Measurements from ENCODE around the gene CORO2A.
"Not testable (repeated sequence)": the region's sequence is repeated elsewhere in the genome, so short reads cannot be mapped to it uniquely, and the experiment has no call there.

CORO2A gene

DNA sequence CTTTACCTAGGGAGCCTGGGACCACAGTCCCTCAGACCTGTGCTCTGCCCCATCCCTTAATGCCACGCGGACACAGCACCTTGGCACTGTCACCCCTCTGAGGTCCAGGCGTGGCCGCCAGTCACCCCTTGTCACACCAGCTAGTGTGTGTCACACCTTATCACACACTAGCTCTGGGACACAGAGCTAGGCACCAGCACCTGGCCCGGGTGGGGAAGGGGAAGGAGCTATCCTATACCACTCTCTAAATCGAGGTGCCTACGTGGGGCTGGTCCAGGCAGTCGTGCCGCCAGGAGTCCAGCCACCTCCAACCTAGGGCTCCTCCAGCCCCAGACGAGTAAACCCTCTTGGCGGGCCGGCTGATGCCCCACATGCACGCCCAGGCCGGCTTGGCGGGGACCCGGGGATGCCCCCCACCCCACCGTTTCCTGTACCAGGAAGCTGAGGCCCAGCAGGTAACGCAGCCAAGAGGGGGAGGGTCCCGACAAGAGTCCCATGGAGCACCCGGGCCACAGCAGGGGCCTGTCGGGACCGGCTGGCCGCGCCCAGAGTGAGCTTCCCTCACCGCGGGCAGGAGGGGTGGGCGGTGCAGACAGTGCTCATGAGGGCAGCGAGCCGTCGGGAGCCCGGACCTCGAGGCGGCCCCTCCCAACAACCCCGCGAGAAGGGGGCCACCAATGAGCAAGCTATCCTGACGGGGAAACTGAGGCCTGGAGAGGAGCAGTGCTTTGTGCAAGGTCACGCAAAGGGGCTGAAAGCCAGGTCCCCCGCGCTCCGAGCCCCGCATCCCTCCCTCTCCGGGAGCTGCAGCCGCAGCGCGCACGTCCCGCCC lies 550 bp downstream of the CORO2A start:
- no peak for DNase-seq (ENCODE audit: low read depth, low spot score)

DNA sequence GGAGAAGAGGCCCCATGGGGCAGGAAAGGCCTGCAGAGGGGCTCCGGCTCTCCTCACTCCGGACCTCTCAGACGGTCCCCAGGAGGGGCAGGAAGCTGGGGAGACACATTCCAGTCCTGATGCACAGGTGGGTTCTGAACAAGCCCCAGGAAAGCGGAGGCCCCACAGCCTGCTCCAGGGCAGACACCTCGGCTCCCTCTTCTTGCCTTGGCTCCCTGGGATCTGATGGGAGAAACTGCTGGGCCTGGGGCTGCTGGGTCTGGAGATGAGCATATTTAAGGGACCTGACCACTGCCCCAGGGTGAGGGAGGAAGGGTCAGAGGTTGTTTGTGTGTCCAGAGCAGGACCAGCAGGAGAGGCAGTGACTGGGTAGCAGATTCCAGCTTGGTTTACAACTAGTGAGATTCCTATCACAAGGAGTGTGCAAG lies 1.2 kb downstream of the CORO2A start:
- no peak for DNase-seq (ENCODE audit: low read depth, low spot score)

DNA sequence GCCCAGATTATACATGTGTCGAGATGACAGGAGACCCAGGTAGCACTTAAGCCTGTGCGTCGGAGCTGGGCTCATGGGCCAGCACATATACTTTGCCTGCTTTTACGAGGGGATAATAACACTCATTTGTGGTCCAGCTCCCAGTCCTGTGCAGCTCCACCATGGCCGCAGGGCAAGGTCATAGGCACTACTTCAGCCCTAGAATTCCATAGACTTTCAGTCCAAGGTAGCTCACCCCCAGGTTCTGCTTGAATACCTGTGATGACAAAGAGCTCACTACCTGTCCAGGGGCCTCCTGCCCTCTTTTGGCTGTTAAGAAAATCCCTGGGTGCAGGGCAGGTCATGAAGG lies 1.7 kb downstream of the CORO2A start:
- DNase-seq (ENCODE audit: low read depth, low spot score) = no peak

DNA sequence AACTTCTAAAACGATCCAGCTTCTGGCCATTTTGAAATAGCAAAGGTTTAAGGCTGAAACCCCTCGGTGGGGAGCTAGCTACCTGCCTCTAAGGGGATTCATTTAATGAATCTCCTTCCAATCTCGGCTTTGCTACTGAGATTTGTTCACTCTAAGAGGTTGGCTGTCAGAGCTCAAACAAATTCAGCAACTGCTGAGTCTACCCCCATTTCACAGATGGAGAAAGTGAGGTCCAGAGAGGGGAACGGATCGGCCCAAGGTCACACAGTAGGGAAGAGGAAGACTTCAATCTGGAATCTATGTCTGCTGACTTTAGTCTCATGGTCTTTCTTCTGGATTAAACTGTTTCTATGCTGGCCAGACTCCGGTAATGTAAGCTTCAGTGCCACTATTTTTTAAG lies 3.0 kb downstream of the CORO2A start:
- no peak for DNase-seq (ENCODE audit: low read depth, low spot score)

DNA sequence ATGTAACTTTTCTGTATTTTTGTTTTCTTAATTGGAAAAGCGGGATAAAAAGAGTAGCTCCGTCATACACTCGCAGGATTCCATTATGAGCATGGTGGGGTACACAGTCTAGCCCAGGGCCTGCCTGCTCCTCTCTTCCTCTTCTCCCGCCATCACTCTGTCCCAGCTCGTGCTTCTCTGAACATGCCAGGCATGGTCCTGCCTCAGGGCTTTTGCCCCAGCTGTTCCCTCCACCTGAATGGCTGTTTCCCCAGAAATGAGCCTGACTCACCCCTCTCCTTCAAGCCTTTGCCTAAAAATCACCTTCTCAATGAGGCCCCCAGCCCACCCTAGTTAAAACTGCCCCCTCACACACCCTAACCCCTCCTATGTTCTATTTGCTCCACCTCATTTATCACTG lies 4.5 kb downstream of the CORO2A start:
- DNase-seq (ENCODE audit: low read depth, low spot score) = no peak

DNA sequence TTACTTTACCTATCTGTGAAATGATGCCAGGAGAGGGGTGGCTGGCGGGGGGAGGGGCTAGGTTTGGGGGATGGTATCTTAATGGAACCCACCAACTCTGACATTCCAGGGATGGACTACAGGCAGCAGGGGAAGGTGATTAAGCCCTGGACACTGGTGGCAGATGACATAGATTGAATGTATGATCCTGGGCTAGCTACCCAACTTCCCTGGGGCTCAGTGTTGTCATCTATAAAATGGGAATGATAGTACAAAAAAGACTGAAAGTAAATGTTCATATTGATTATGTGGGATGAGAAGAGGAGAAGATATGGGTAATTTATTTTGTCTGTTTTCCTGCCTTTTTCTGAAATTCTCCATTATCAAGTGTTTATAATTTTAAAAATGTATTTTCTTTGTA lies 6.2 kb downstream of the CORO2A start:
- DNase-seq (ENCODE audit: low read depth, low spot score) = no peak

DNA sequence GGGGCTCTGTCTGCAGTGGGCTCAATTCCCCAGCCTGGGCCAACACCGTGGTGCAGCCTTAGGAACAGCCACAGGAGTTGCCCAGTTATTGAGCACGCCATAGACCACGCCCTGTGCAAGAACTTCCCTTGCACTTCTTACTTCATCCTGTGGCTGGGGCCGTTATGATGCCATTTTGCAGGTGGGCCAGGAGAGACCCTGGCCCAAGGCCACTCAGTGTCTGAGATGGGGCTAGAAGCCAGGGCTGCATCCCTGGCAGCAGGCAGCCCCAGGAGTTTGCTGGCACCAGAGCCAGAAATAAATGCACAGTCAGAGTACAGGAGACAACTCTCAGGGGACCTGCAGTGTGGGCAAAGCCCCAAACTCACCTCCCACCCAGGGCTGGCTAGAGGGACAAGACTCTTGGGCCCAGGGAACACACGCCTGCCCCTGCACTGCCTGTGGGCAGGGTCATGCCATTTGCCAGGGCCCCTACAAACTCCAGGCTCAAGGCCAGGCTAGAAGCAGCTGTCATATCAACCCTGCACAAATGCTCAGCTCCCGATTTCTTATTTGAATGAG lies 6.7 kb downstream of the CORO2A start:
- DNase-seq (ENCODE audit: low read depth, low spot score) = no peak

DNA sequence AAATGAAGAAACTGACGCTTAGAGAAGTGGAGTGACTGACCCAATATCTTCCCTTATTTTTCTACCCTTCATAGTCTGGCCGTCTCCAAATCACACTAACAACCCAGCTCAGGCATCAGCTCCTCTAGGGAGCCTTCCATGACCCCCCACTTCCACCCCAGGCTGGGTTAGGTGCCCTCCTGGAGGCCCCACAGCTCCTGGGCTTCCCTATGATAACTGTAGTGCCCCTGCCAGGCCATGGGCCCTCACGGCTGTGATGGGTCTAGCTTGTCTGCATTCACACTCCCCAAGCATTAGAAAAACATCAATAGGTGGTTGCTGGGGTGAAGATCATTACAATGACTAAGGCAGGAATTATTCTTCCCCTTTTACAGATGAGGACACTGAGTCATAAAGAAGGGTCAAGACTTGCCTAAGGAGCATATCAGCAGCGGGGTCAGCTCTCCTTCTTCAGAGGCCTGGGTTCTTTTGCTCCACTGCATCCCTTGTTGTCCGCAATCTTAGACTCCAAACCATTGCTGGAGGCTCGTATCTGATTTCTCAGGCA lies 7.3 kb downstream of the CORO2A start:
- no peak for DNase-seq (ENCODE audit: low read depth, low spot score)

DNA sequence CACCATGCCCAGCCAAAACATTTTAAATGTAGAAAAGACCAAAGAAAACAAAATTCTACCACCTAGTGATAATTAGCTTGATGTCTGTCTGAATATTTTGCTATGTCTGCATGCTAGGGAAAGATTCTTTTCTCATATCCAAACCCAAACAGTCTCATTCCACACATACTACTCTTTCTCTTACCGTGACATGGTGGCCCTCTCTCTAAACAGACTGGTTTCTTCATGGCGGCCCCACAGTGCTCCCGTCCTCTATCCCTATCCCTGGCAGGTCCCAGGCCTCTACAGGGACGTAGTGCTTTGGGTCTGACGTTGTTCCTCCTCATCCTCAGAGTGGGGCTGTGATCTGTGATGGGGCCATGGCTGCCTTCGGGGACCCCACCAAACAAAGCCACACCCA lies 8.1 kb downstream of the CORO2A start:
- DNase-seq (ENCODE audit: low read depth, low spot score) = no peak

DNA sequence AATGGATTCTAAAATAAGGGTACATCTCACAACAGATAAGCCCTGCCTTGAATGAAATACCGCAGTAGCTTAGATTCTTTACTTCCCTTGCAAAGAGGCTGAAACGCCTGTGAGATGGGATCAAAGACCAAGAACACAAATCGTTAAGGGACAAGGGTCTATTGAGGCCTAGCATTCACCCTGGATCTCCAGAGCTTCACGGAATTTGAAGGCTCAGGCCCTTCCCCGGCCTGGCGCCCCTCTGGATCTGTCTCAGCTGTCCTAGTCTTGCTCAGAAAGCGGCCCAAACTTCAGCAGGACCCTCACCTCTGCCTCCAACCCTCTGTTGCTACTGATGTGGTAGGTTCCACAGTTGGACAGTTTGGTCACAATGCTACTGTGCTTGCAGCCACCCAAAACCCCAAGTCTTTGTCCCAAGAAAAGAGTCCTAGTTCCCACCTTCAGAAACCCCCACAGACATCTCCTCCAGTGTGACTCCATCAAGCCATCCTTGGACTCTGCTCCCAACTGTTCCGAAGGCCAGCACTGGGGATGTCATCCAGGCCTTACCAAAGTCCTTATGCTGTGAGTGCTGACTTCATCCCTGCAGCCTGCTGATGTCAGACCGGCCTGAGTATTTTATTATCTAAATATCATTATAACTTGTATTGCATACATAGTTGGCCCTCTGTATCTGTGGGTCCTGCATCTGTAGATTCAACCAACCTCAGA lies 9.4 kb downstream of the CORO2A start:
- no peak for DNase-seq (ENCODE audit: low read depth, low spot score)

DNA sequence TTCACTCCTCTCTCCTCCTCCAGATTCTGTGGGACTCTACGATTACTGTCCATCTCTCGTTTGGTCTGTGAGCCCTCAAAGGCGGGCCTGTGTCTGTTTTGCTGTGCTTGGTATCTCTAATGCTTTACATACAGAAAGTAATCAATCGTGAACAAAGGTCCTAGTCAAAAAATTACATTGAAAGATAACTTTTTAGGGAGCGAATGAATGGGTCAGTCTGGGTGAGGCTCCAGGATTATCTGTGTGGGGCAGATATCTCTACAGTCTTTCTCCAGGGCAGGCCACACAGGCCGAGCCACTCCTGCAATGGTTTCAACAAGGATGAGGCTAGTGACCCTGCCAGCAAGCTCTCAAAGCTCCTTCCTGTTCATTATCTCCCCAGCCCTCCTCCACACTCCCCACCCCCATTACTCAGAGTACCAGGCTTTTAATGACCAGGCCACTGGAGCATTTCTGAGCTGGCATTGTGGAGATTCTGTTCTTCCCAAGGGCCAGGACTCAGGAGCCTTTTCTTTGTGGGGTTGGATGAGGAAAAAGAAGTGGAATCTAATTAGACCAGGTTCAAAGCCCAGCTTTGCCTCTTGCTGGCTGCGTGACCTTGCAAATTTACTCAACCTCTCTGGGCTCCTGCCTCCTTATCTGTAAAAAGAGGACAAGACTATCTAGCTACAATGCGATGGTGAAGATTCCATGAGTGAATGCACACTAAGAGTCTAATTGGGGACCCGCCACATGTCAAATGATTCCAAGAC lies 10.2 kb downstream of the CORO2A start:
- DNase-seq (ENCODE audit: low read depth, low spot score) = no peak

DNA sequence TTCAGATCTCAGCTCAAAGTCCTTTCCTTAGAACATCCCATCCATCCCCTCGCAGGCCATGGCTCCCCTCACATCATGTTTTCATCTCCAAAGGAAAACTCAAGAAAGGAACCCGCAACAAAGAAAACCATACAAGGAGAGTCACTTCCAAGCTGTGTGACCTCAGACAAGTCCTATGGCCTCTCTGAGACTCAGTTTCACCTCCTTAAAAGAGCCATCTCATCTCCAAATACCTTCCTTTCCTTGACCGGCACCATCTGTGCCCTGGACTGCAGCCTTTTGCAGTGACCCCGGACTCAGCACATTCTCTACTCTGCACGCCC lies 10.7 kb downstream of the CORO2A start:
- DNase-seq (ENCODE audit: low read depth, low spot score) = no peak

DNA sequence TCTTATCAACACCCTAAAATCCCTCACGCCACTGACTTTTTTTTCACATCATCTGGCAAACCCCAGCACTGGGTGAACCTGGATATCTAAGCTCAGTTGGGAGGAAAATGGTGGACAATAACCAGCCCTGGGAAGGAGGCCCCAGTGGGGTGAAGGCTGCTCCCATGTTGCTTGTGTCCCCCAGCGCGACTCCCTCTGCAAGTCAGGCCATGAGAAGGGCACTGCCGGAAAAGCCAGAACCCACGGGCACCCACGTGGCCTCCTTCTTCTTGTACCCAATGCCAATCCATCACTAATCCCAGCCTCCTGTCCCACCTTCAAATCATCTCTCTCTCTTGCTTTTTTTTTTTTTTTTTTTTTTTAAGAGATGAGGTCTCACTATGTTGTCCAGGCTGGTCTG lies 11.4 kb downstream of the CORO2A start:
- no peak for DNase-seq (ENCODE audit: low read depth, low spot score)

DNA sequence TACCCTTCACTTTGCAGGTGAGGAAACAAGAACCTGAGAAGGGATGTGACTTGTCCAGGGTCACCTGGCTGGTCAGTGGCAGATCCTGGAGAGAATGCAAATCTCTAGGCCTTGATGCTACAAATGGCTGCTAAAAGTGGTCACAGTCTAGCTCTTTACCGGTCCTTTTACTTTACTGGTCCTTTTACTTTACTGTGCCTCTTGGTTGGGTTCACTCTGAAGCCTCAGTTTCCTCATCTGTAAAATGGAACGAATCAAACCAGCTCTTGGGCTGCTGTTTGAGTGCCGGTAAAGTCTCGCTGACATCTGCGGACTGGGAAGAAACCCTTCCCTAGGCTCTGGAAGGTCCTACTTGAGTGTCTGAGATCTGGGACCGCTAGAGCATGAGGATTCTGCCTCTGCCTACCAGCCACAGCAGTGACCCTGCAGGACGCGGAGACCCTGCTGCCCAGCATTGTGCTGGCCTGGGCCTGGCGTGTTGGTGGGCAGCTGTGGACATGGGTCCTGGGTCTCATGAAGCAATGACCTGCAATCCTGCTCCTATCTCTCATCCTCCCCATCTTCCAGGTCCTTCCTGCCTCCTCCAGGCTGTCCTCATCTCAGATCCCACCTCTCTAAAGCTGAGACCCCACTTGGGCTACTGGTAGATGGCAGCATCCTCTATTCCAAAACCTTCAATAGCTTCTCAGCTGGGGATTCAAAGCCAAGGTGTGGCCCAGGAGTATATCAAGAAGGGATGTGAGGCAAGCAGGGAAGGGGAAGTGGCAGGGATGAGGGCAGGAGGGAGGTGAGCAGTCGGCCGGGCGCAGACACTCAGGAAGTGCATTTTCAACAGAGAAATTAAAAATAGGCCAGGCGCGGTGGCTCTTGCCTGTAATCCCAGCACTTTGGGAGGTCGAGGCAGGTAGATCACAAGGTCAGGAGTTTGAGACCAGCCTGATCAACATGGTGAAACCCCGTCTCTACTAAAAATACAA lies 13.3 kb downstream of the CORO2A start:
- no peak for DNase-seq (ENCODE audit: low read depth, low spot score)

DNA sequence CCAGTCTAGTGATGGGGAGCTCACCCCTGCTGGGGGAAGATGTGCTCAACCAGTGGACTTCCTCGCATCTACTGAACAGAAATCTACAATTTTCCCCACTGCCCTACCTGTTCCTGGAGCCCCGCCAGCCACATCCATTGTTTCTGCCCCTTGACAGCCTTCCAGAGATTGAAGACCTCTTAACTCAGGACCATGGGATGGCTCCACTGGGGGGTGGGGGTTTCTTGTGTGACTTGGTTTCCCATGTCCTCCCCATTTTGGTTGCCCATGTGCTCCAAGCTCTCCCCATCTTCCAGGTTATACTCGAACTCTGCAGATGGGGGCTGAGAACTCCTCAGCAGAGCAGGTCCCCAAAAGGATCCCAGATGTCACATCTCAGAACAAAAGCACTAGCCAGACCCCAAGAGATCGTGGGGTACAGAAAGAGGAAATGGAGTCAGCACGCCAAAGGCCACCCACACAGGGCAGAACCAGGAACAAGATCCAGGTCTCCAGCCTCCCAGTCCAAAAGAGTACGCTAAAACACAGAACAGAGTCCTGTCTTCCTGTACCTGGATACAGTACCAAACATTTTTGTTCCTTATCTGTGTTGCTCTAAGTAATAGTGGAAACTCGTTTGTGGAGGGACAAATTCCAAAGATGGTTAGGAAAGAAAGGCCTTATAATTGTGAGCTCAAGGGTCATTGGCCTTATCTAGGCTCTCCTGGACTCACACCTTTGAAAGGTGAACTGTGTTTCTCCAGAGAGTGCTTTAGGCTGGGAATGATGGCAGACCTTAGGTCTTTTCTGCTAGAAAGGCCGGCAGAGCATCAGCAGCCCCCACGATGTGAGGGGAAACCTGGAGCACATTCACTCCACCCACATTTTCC lies 15.8 kb downstream of the CORO2A start:
- DNase-seq (ENCODE audit: low read depth, low spot score) = no peak

DNA sequence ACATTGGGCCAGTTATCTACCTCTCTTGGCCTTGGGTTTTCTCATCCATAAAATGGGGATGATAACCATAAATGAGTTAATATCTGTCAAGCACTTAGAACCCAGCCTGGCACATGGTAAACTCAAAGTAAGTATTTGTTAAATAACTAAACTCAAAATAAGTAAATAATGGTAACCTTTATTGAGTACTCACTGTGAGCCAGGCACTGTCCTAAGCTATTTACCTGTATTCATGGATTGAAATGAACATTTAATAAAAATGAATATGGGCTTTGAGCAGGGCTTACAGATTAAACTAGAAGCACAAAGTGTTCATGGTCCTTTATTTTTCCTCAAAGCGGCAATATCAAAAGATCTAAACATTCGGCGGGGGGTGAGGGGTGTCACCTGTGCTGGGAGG lies 16.7 kb downstream of the CORO2A start:
- DNase-seq (ENCODE audit: low read depth, low spot score) = no peak

DNA sequence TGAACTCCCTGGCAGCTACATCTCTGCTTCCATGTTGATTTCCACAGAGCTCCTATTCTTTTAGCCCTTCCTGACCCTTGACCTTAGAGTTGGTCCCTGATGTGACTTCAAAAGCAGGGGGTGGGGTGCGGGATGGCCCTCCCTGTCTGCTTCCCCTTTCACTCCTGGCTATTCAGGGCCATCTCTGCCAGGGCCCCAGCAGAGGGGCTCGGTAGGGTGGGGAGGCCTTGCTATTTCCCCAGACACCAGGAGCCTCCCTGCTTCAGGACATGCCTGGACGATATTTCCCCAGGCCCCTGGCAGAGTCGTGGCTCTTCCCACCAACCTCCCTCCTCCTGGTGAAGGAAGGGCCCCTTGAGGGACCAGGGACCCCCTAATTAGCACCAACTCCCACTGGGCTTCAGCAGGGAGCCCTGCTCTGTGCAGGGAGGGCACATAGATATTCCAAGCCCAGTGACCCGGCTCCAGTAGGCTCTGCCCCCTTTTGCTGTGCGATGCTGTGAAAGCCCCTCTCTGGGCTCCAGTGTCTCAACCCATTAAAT lies 17.3 kb downstream of the CORO2A start:
- no peak for DNase-seq (ENCODE audit: low read depth, low spot score)

DNA sequence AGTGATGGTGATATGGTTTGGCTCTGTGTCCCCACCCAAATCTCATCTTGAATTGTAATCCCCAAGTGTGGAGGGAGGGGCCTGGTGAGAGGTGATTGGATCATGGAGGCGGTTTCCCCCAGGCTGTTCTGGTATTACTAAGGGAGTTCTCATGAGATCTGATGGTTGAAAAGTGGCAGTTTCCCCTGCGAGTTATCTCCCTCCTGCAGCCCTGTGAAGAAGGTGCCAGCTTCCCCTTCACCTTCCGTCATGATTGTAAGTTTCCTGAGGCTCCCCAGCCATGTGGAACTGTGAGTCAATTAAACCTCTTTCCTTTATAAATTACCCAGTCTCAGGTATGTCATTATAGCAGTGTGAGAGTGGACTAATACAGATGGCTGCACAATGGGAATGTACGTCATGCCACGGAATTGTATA lies 17.9 kb downstream of the CORO2A start:
- DNase-seq (ENCODE audit: low read depth, low spot score) = not testable (repeated sequence)

DNA sequence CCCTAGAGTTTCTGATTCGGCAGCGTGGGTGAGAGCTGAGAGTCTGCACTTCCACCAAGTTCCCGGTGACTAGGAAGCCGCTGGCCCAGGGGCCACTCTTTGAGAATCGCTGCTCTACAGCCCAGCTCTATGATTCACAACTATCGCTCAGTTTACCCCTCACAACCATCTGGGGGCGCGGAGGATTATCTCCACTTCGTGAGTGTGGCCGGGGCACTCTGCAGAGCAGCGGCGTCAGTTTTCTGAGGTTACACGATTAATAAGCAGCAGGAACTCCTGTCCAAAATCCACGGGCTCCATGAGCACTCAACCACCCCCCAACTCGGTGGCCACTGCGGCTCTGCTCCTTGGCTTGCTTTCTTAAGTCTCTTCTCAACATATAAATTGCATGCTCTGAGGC lies 19.3 kb downstream of the CORO2A start:
- DNase-seq (ENCODE audit: low read depth, low spot score) = no peak

DNA sequence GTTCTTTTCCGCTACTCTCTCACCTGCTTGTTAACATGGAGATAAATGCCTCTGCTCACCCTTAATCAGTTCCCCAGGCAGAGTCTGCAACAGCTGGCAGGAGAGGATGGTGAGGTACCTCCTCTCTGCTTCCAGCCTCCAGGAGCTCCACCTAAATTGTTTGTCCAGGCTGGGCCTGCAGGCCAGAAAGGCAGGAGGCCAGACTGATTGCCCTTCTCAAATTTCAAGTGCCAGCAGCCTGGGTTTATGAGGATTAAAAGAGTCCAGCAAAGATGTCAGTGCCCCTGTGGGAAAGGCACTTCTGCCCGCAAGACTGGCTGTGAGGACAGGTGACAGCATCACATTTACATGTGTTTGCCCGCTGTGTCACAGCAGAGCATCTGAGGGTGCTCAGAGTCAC lies 19.8 kb downstream of the CORO2A start:
- DNase-seq (ENCODE audit: low read depth, low spot score) = no peak

Data from brain pericyte (primary cell).